ENCODE results near the gene KRT4. TPM values are rescaled to one million over a fixed set of nuclear protein-coding genes. Genes with fewer than 3 reads are reported as not detected.

Gene KRT4
- total RNA-seq, 1 experiment from 2014 or later = not detected

DNA sequence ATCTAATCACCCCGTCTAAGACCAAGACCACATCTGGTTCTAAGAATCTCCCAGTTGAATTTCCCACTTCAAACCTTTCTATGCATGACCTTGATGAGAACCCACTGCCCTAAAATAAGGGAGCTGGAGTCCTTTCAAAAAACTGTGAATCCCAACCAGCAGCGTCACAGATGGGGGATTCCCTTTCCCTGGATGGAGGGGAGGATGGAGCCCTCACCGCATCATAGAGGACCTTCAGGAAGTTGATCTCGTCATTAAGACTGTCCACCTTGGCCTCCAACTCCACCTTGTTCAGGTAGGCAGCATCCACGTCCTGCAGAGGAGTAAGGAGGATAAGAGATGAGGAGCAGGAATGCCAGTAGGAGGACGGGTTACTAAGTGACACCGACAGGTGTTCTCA lies 4.8 kb downstream of the KRT4 start:
- Histone ChIP-seq H4K8ac (replicated peaks; ENCODE audit: insufficient read length, low read depth, low read length) (no peak overlapping the region), H3K4me2 (ENCODE audit: insufficient read depth, insufficient read length, low read length) (no peak overlapping the region), H3K9ac (ENCODE audit: extremely low read depth, insufficient read length, low read length) (no peak overlapping the region), H3K14ac (ENCODE audit: insufficient read depth, low read length) (no peak overlapping the region), H2BK20ac (ENCODE audit: low read depth, low read length, poor library complexity, severe bottlenecking) (no peak overlapping the region), H3K9me3 (ENCODE audit: control insufficient read depth, low read depth, low read length) (no peaks in the 10 kb centered on the region), H3K4ac (ENCODE audit: low read depth, low read length) (no peak overlapping the region), H3K27ac (ENCODE audit: insufficient read length, low read depth, low read length) (no peak overlapping the region), H2BK5ac (ENCODE audit: insufficient read length, low read length) (no peak overlapping the region), H3K27me3 (ENCODE audit: insufficient read depth, low read length) (no peaks in the 10 kb centered on the region), H2BK120ac (ENCODE audit: low read depth, low read length, poor library complexity, severe bottlenecking) (no peak overlapping the region), H3T11ph (ENCODE audit: low read length) (no peak overlapping the region), H2AK5ac (ENCODE audit: insufficient read length, low read length) (no peak overlapping the region), H4K91ac (ENCODE audit: insufficient read length, low read depth, low read length) (no peak overlapping the region), H3K23ac (ENCODE audit: insufficient read length, low read depth, low read length) (no peak overlapping the region), H3K79me1 (ENCODE audit: insufficient read depth, low read depth, low read length, poor library complexity, severe bottlenecking) (no peaks in the 10 kb centered on the region), H2AFZ (ENCODE audit: low read length) (no peak overlapping the region), H2BK12ac (ENCODE audit: insufficient read length, low read depth, low read length) (no peak overlapping the region), H3K18ac (ENCODE audit: insufficient read length, low read depth, low read length) (no peak overlapping the region), H3K79me2 (ENCODE audit: insufficient read depth, low read length) (no peaks in the 10 kb centered on the region), H4K20me1 (ENCODE audit: control insufficient read depth, insufficient read depth, insufficient read length) (no peaks in the 10 kb centered on the region), H3K4me1 (ENCODE audit: insufficient read depth, low read length) (peaks cover 2% of the 10 kb centered on the region; the same call in 1 of the 2 replicates), H3K56ac (ENCODE audit: insufficient read length, low read depth, low read length) (no peak overlapping the region), H4K5ac (ENCODE audit: insufficient read length, low read depth, low read length) (no peak overlapping the region), H2BK15ac (ENCODE audit: low read depth, low read length) (no peak overlapping the region), H3K23me2 (ENCODE audit: insufficient read length, low read depth, low read length, poor library complexity, severe bottlenecking) (no peaks in the 10 kb centered on the region)
- no peak for TF ChIP-seq CTCF (conservative IDR thresholded peaks at IDR 0.05)
- Mint-ChIP-seq H3K36me3 (ENCODE audit: insufficient read depth in 1 of 3, low read depth in 3 of 3) (no peaks in the 10 kb centered on the region), H3K4me1 (peaks cover 14 to 16% of the 10 kb centered on the region in 2 experiments), H3K9me3 (no peaks in the 10 kb centered on the region), H3K4me3 (no peak overlapping the region), H3K27me3 (ENCODE audit: low read depth) (peaks cover 12% of the 10 kb centered on the region), H3K27ac (no peak overlapping the region)
- no CpG with 5 or more reads among the region's 7 CpGs for WGBS (ENCODE audit: extremely low coverage, insufficient read length, low lambda C conversion rate)
- no peak for DNase-seq

All from H9 (cell line).